Fibroblast of villous mesenchyme (primary cell): ENCODE measurements around the gene UBE3A. TPM values are rescaled to one million over a fixed set of nuclear protein-coding genes. Genes with fewer than 3 reads are reported as not detected.

Experiments
- DNase-seq: peaks from one replicate; pipeline ENCODE4 v3.0.0-alpha.2; 2010; ENCODE audit warnings: low read depth
- H3K4me3 ChIP-seq: 2 replicates; pipeline ENCODE4 v1.5.1; 2011; ENCODE audit warnings: low read depth, mild to moderate bottlenecking, low read length
- CTCF ChIP-seq: IDR thresholded peaks from 2 replicates; pipeline ENCODE4 v1.5.1; 2012; ENCODE audit warnings: low read depth, mild to moderate bottlenecking, low read length; ENCODE audit not compliant: insufficient read depth
- total RNA-seq: library from RNA; depleted of rRNA; stranded (reverse); fragments of >200 nt; gene quantifications from 2 replicates; pipeline ENCODE4 v1.2.3, GENCODE V29; 2012

UBE3A gene
- total RNA-seq, 1 donor, result 96.7 TPM

GRCh38 chr15:25474251-25474650, 35.4 kb upstream of the UBE3A start:
- H3K4me3 ChIP-seq, result no peak overlapping the region
- DNase-seq, result no peak
- TF ChIP-seq CTCF, result no peak

DNA sequence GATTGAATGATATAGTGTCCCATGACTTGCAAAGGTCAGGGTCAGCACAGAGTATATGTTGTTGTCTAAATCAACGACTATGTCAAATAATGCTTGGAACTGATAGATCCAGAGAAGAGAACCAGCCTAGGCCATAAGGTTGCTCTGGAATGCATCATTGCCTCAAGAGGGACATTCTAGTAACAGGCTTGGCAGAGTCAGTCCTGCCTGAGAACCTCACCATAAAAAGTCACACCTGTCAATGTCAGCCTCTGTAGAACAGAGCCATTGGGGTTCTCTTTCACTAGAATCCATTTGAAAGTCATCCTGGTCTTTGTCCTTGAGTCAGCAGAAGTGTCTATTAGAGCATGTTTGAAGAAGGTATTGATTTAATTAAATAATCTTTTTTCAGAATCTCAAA, 31.4 kb upstream of the UBE3A start:
- H3K4me3 ChIP-seq, result no peak overlapping the region
- no peak for TF ChIP-seq CTCF
- DNase-seq, result no peak

DNA sequence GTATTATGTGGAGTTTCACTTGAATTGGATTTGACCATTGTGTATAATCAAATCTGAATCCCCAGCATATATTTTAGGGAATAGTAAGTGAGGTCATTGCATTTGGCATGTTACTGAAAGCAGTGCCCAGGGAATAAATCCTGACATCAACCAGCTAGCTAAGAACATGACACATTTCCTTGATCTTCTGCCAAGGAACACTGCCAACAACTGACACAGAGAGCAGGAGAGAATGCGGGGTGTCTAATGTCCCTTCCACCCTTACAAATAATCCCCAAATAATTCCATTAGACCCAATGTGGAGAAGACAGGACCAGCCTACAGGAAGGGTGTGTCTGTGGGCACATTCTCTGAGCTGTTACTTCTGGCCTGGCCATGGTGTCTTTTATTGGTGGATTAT, 30.6 kb upstream of the UBE3A start:
- TF ChIP-seq CTCF, result no peak
- H3K4me3 ChIP-seq, result no peak overlapping the region
- no peak for DNase-seq

DNA sequence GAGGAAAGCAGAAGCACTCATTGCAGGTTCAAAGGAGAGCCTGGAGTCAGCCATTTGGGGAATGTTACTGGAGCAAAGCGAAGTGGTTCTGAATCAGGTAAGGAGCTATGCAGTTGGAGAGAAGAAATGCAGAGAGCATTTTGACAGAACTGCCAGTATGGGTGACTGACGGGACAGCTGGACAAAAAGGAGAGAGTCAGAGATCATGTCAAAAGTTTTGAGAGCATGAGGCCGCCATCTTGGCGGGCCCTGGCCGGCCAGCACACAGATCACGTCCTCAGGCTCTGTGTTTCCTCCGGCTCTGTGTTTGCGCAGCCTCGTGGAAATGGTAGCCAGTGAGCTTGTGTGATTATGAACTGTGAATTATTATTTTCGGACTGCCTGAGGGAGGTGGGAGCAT, 29.8 kb upstream of the UBE3A start:
- no peak for TF ChIP-seq CTCF
- no peak for DNase-seq
- no peak overlapping the region for H3K4me3 ChIP-seq

DNA sequence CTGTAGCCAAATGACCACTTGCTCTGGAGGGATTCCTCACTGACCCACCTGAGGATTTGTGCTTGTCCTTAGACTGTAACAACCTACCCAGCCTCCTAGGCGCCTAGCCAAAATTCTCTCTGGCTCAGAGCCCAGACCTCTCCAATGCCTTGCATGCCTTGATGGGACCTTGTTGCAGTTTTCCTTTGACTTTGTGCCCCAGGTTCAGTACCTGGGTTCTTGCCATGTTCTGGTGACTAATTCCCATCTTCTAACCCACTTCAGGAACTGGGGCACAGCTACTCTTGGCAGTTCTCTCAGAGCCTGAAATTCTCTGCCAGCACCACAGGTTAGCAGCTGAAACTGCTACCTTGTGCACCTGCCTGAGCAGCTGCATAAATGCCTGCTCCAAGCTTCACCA, 27.0 kb upstream of the UBE3A start:
- no peak for TF ChIP-seq CTCF
- DNase-seq, result no peak
- no peak overlapping the region for H3K4me3 ChIP-seq

GRCh38 chr15:25464784-25465183, 26.0 kb upstream of the UBE3A start:
- no peak for TF ChIP-seq CTCF
- DNase-seq, result no peak
- no peak overlapping the region for H3K4me3 ChIP-seq

GRCh38 chr15:25464383-25464782, 25.6 kb upstream of the UBE3A start:
- no peak for TF ChIP-seq CTCF
- DNase-seq, result no peak
- no peak overlapping the region for H3K4me3 ChIP-seq
